Measurements from ENCODE around the gene HTR3E. TPM values are rescaled to one million over a fixed set of nuclear protein-coding genes. Genes with fewer than 3 reads are reported as not detected.
"Not testable (repeated sequence)": the region's sequence is repeated elsewhere in the genome, so short reads cannot be mapped to it uniquely, and the experiment has no call there.

HTR3E gene
- total RNA-seq, 1 donor: not detected

DNA sequence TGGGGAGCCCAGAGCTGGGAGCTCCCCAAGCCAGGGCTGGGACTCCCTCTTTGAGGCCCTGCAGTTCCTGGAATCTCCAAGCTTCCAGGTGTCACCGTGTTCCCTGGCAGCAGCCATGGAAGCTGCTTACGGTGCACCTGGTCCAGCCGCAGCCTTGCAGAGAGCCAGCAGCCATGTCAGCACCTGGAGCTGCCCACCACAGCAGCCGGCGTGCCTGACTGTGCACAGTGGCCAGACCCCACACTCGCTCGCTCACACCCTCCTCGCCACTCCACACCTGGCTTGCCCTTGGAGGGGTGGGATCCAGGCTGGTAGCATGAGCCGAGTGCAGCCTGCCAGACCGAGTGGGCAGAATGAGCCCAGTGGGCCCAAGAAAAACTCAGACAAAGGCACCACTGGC lies 14.8 kb upstream of the HTR3E start:
- no peaks in the 10 kb centered on the region for H3K4me1 ChIP-seq (ENCODE audit: insufficient read depth, low read length)
- no peaks in the 10 kb centered on the region for H3K27me3 ChIP-seq (ENCODE audit: insufficient read depth, low read length)
- no peak overlapping the region for H3K4me3 ChIP-seq (ENCODE audit: low read length)
- peaks cover 9% of the 10 kb centered on the region for H3K9me3 ChIP-seq (ENCODE audit: low read depth, low read length)

DNA sequence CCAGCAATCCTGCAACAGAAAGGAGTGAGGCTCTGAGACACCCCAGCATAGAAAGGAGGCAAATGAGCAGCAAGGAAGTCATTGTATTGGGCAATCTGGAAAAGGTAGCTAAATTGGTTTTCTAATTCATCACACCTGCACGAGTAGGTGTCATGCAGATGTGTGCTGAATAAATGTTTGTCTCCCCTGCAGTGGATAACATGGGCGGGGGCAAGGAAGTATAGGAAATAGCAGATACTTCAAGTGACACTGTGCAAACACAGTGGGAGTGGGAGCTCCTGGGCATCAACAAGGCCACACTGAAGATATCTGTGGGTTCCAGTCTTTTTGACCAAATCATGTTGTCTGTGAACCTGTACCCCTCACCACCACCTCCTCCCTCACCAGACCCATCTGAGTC lies 14.4 kb upstream of the HTR3E start:
- Histone ChIP-seq H3K9me3 (ENCODE audit: low read depth, low read length) (peaks cover 9% of the 10 kb centered on the region), H3K4me3 (ENCODE audit: low read length) (no peak overlapping the region), H3K27me3 (ENCODE audit: insufficient read depth, low read length) (no peaks in the 10 kb centered on the region), H3K4me1 (ENCODE audit: insufficient read depth, low read length) (no peaks in the 10 kb centered on the region)

- Histone ChIP-seq H3K27me3 (ENCODE audit: insufficient read depth, low read length) (no peaks in the 10 kb centered on the region), H3K4me1 (ENCODE audit: insufficient read depth, low read length) (no peaks in the 10 kb centered on the region), H3K9me3 (ENCODE audit: low read depth, low read length) (peaks cover 9% of the 10 kb centered on the region), H3K4me3 (ENCODE audit: low read length) (no peak overlapping the region)
Observed at GRCh38 chr3:184085389-184085852, 11.4 kb upstream of the HTR3E start.

- Histone ChIP-seq H3K27me3 (ENCODE audit: insufficient read depth, low read length) (no peaks in the 10 kb centered on the region), H3K4me1 (ENCODE audit: insufficient read depth, low read length) (no peaks in the 10 kb centered on the region), H3K4me3 (ENCODE audit: low read length) (no peak overlapping the region), H3K9me3 (ENCODE audit: low read depth, low read length) (peaks cover 20% of the 10 kb centered on the region)
Observed at GRCh38 chr3:184092199-184092598, 4.7 kb upstream of the HTR3E start.

GRCh38 chr3:184097556-184097955 lies 692 bp downstream of the HTR3E start:
- H3K4me3 ChIP-seq (ENCODE audit: low read length): no peak overlapping the region
- H3K9me3 ChIP-seq (ENCODE audit: low read depth, low read length): peaks cover 6% of the 10 kb centered on the region
- H3K27me3 ChIP-seq (ENCODE audit: insufficient read depth, low read length): no peaks in the 10 kb centered on the region
- no peaks in the 10 kb centered on the region for H3K4me1 ChIP-seq (ENCODE audit: insufficient read depth, low read length)

DNA sequence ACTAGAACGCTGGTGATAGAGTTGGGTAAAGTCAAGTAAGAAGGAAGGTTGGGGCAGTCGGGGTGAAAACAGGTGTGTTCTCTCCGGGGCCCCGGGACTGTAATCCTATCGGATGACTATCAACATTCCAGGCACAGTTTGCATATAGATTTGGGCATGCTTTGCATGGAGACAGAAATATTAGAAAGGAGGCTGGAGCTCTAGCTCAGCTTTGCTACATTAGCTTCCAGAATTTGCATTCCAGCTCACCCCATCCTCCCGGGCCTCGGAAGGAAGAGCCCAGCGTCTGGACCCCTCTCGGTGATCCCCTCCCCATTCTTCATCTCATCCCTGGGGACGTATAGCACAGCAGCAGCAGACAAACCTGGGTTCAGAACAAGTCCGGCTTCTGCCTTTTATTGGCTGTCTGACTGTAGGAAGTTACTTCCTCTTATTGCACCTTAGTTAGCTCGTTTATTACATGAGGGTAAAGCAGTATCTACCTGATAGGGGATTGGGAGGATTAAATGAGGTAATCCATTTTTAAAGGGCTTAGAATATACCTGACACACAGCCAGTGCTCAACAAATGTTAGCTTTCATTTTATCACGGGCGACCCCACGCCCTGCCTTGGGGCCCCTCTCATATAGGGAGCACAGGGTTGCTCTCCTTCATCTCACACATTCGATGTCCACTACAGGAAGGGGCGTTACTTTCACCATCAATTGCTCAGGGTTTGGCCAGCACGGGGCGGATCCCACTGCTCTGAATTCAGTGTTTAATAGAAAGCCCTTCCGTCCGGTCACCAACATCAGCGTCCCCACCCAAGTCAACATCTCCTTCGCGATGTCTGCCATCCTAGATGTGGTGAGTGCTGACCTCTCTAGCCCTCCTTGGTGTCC lies 3.2 kb downstream of the HTR3E start:
- H3K9me3 ChIP-seq (ENCODE audit: low read depth, low read length): no peaks in the 10 kb centered on the region
- no peaks in the 10 kb centered on the region for H3K4me1 ChIP-seq (ENCODE audit: insufficient read depth, low read length)
- no peak overlapping the region for H3K4me3 ChIP-seq (ENCODE audit: low read length)
- H3K27me3 ChIP-seq (ENCODE audit: insufficient read depth, low read length): no peaks in the 10 kb centered on the region

DNA sequence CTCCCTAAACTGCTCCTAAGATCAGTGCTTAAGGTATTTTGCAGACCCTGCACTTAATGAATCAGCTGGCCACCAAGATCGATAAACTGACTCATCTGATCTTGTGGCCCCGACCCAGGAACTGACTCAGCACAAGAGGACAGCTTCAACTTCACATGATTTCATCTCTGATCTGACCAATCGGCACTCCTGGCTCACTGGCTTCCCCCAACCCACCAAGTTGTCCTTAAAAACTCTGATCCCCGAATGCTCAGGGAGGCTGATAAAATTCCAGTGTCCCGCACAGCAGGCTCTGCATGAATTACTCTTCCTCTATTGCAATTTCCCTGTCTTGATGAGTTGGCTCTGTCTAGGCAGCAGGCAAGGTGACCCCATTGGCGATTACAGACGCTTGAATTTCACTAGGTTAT lies 13.5 kb downstream of the HTR3E start:
- Histone ChIP-seq H3K27me3 (ENCODE audit: insufficient read depth, low read length) (peaks cover 6% of the 10 kb centered on the region), H3K4me1 (ENCODE audit: insufficient read depth, low read length) (no peaks in the 10 kb centered on the region), H3K9me3 (ENCODE audit: low read depth, low read length) (no peaks in the 10 kb centered on the region), H3K4me3 (ENCODE audit: low read length) (no peak overlapping the region)

GRCh38 chr3:184116017-184116416 lies 19.2 kb downstream of the HTR3E start:
- Histone ChIP-seq H3K27me3 (ENCODE audit: insufficient read depth, low read length) (peaks cover 6% of the 10 kb centered on the region), H3K4me3 (ENCODE audit: low read length) (no peak overlapping the region), H3K9me3 (ENCODE audit: low read depth, low read length) (no peaks in the 10 kb centered on the region), H3K4me1 (ENCODE audit: insufficient read depth, low read length) (no peaks in the 10 kb centered on the region)

GRCh38 chr3:184117636-184118035 lies 20.8 kb downstream of the HTR3E start:
- Histone ChIP-seq H3K4me1 (ENCODE audit: insufficient read depth, low read length) (no peaks in the 10 kb centered on the region), H3K9me3 (ENCODE audit: low read depth, low read length) (no peaks in the 10 kb centered on the region), H3K4me3 (ENCODE audit: low read length) (no peak overlapping the region), H3K27me3 (ENCODE audit: insufficient read depth, low read length) (peaks cover 5% of the 10 kb centered on the region)

DNA sequence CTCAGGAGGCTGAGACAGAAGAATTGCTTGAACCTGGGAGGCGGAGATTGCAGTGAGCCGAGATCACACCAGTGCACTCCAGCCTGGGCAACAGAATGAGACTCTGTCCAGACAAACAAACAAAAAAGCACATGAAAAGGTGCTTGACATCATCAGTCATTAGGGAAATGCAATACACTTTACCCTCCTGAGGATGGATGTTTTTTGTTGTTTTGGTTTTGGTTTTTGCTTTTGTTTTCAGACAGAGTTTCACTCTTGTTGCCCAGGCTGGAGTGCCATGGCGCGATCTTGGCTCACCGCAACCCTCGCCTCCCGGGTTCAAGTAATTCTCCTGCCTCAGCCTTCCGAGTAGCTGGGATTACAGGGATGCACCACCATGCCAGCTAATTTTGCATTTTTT lies 24.2 kb downstream of the HTR3E start:
- not testable (repeated sequence) for H3K9me3 ChIP-seq (ENCODE audit: low read depth, low read length); H3K4me1 ChIP-seq (ENCODE audit: insufficient read depth, low read length); H3K27me3 ChIP-seq (ENCODE audit: insufficient read depth, low read length); H3K4me3 ChIP-seq (ENCODE audit: low read length)

DNA sequence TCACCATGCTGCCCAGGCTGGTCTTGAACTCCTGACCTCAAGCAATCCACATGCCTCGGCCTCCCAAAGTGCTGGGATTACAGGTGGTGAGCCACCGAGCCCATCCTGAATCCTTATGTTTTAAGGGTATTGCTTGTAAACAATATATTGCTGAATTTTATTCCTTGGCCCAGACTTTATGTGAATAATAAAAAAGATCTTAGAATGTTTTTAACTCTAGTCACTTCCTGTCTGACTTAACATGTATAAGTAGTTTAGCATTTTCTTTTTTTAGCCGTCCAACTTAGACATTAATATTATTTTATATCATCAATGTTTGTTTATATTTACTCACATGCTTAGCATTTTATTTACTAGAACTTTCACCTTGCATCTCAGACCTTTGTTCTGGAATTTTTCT lies 29.1 kb downstream of the HTR3E start:
- Histone ChIP-seq H3K9me3 (ENCODE audit: low read depth, low read length) (no peaks in the 10 kb centered on the region), H3K4me1 (ENCODE audit: insufficient read depth, low read length) (no peaks in the 10 kb centered on the region), H3K27me3 (ENCODE audit: insufficient read depth, low read length) (no peaks in the 10 kb centered on the region), H3K4me3 (ENCODE audit: low read length) (no peak overlapping the region)

- H3K4me3 ChIP-seq (ENCODE audit: low read length): no peak overlapping the region
- peaks cover 5% of the 10 kb centered on the region for H3K4me1 ChIP-seq (ENCODE audit: insufficient read depth, low read length)
- no peaks in the 10 kb centered on the region for H3K27me3 ChIP-seq (ENCODE audit: insufficient read depth, low read length)
- H3K9me3 ChIP-seq (ENCODE audit: low read depth, low read length): no peaks in the 10 kb centered on the region
Observed at GRCh38 chr3:184129012-184129411, 32.1 kb downstream of the HTR3E start.

DNA sequence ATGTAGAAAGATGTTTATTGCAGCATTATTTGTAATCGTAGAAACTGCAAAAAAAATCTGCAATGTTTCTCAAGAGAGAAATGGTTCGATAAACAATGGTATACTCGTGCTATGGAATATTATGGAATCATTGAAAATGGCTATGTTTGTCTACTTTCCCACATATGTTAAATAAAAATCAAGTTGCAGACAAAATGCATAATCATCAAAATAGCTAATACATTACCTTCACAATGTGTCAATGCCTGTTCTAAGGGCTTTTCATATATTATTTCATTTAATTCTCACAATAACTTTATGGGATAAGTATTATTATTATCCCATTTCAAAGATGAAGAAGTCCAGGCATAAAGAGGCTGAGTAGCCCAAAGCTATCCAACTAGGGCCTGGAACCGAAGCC lies 36.1 kb downstream of the HTR3E start:
- Histone ChIP-seq H3K27me3 (ENCODE audit: insufficient read depth, low read length) (no peaks in the 10 kb centered on the region), H3K9me3 (ENCODE audit: low read depth, low read length) (no peaks in the 10 kb centered on the region), H3K4me3 (ENCODE audit: low read length) (no peak overlapping the region), H3K4me1 (ENCODE audit: insufficient read depth, low read length) (peaks cover 32% of the 10 kb centered on the region)

DNA sequence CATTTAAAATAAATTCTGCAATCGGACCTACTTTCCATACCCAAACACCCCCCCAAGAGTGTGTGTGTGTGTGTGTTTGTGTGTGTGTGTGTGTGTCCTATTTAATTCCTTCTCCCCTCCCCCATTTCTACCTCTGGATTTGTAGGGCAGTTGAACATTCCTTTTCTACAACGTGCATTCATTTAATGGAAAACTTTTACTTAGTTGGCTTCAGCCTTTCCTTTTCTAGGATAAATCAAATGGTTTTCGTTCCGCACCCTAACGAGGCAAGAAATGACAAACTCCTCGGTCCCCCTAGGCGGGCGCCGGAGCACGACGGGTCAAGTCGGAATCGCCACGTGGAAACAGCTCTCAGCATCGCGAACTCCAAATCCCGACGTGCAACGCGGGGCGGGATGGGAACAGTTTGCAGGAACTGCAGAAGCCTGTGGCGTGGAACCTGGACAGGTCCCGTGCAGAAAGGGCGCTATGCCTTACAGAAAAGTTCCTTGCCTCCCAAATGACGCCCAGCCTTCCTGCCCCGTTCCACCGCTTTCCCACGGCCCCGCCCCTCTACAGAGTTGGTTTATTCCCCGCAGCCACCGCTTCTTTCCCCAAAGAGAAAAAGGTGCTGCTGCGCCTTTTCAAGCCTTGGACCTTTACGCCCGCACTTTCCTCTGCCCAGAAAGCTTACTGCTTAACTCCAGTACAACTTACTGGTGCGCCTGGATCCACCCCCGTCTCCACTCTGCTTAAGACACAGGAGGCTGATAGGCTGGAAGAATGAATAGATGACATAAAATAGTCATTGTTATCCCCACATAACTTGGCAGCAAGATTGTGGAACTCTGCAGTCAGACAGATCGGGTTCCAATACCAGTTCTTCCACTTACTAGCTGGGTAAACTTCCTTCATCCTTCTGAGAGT lies 37.2 kb downstream of the HTR3E start:
- H3K4me1 ChIP-seq (ENCODE audit: insufficient read depth, low read length): peaks cover 32% of the 10 kb centered on the region
- H3K9me3 ChIP-seq (ENCODE audit: low read depth, low read length): no peaks in the 10 kb centered on the region
- H3K4me3 ChIP-seq (ENCODE audit: low read length): peak overlapping the region; percentile 92
- no peaks in the 10 kb centered on the region for H3K27me3 ChIP-seq (ENCODE audit: insufficient read depth, low read length)

- H3K27me3 ChIP-seq (ENCODE audit: insufficient read depth, low read length): no peaks in the 10 kb centered on the region
- H3K9me3 ChIP-seq (ENCODE audit: low read depth, low read length): no peaks in the 10 kb centered on the region
- peaks cover 32% of the 10 kb centered on the region for H3K4me1 ChIP-seq (ENCODE audit: insufficient read depth, low read length)
- H3K4me3 ChIP-seq (ENCODE audit: low read length): peak overlapping the region; percentile 92
Observed at GRCh38 chr3:184134746-184135148, 37.9 kb downstream of the HTR3E start.

Data from mononuclear cell (primary cell).